Measurements from ENCODE around the gene TIMELESS.
A peak's percentile ranks its signal among the peaks of the same experiment; 100 is the strongest.

The TIMELESS gene

GRCh38 chr12:56476143-56476542 lies 26.9 kb upstream of the TIMELESS start:
- H3K27ac ChIP-seq = no peak overlapping the region
- POLR2A ChIA-PET (ENCODE audit: low non-redundant PET) = no interaction called here
- CTCF ChIA-PET = no interaction called here
- no peak for DNase-seq (ENCODE audit: low spot score)
- no peak for TF ChIP-seq CTCF (conservative IDR thresholded peaks at IDR 0.05; ENCODE audit: low read depth)

GRCh38 chr12:56474389-56474788 lies 25.2 kb upstream of the TIMELESS start:
- CTCF ChIA-PET = interaction anchor here (2.0 kb wide), 1 partner anchor 10 kb away, joined by 7 read pairs; no protein-coding TSS in a partner anchor
- DNase-seq (ENCODE audit: low spot score) = no peak
- H3K27ac ChIP-seq = no peak overlapping the region
- POLR2A ChIA-PET (ENCODE audit: low non-redundant PET) = no interaction called here
- TF ChIP-seq CTCF (conservative IDR thresholded peaks at IDR 0.05; ENCODE audit: low read depth) = no peak

- peak overlapping the region; percentile 83 for H3K27ac ChIP-seq
- ChIA-PET CTCF (interaction anchor here (0.5 to 0.7 kb wide), 4 partner anchors 22 to 1007 kb away, joined by 3 read pairs; no protein-coding TSS in a partner anchor), POLR2A (ENCODE audit: low non-redundant PET) (no interaction called here)
- no peak for TF ChIP-seq CTCF (conservative IDR thresholded peaks at IDR 0.05; ENCODE audit: low read depth)
- no peak for DNase-seq (ENCODE audit: low spot score)
These were observed 20.0 kb upstream of the TIMELESS start for GRCh38 chr12:56469007-56469930.

GRCh38 chr12:56468216-56469006 lies 19.2 kb upstream of the TIMELESS start, which contains the start of gene SPRYD4:
TSS of gene SPRYD4 (plus strand) at chr12:56468578. CDS start at chr12:56468592, 14 bp downstream.
- peak; percentile 93 for DNase-seq (ENCODE audit: low spot score)
- ChIA-PET CTCF (interaction anchor here (0.6 to 0.7 kb wide), 2 partner anchors 121 to 1008 kb away, joined by 3 read pairs; no protein-coding TSS in a partner anchor), POLR2A (ENCODE audit: low non-redundant PET) (no interaction called here)
- H3K27ac ChIP-seq = peak within 1 kb of the TSS; percentile 83
- peak; percentile 56 for TF ChIP-seq CTCF (conservative IDR thresholded peaks at IDR 0.05; ENCODE audit: low read depth)

- no peak for TF ChIP-seq CTCF (conservative IDR thresholded peaks at IDR 0.05; ENCODE audit: low read depth)
- ChIA-PET CTCF (interaction anchor here (0.6 kb wide), 2 partner anchors 17 to 236 kb away, joined by 3 to 5 read pairs; no protein-coding TSS in a partner anchor), POLR2A (ENCODE audit: low non-redundant PET) (no interaction called here)
- DNase-seq (ENCODE audit: low spot score) = no peak
- H3K27ac ChIP-seq = no peak overlapping the region
These were observed 13.3 kb upstream of the TIMELESS start for GRCh38 chr12:56462565-56462964.
